ENCODE measurements around the gene HOXB5. TPM values are rescaled to one million over a fixed set of nuclear protein-coding genes. Genes with fewer than 3 reads are reported as not detected.

The HOXB5 gene
- total RNA-seq, 1 experiment from 2014 or later: 0.05 TPM

DNA sequence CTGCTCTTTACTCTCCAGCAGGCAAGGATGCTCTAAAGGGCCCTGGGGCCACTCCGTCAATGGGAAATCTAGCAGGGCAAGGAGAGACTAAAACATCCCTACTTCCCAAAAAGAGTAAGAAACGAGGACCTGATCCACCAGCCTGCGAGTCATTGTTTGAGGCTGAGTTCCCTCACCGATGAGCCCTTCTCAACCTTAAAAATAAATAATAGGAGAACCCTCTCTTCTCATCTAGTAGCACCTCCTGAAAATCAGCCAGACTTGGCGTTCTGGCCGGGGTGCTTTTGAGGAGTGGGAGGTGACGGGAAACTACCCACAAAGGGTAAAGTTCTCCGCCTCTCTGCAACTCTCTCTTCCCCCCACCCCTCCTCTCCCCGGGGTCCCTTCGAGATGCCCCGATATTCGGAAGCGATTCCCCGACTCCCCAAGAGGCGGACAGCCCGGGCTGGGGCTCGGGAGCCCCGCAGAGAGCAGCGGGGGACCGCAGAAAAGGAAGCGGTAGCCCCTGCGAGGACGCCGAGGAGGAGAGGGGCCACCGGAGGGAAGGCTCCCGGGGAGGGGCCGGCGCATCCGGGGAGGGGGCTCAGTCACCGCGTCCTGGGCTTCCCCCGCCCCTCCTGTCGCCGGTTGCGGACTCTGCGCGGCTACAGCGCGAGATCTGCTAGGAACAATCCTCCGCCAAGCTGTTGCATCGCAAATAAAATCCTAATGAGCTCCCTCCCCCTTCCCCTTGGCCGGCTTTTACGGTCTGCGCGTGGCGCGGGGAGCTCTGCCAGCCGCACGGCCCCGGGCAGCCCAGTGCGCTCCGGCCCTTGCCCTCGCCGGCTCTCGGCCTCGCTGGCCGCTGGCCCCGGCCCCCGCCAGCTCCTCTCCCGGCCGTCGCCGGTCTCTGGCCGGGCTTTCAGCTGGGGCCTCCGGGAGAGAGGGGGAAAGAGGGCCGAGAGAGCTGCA, 31.2 kb upstream of the HOXB5 start:
- Histone ChIP-seq H3K4me1 (replicated peaks) (peaks cover 20% of the 10 kb centered on the region), H3K36me3 (no peaks in the 10 kb centered on the region), H3K4me3 (peak overlapping the region; percentile 25), H3K9me3 (replicated peaks) (no peaks in the 10 kb centered on the region), H3K27ac (no peak overlapping the region), H3K27me3 (replicated peaks) (peaks cover 98% of the 10 kb centered on the region)
- peak in 1 of 2 experiments; percentile 50 for DNase-seq (ENCODE audit: low read depth in 1 of 2, low spot score in 2 of 2)

DNA sequence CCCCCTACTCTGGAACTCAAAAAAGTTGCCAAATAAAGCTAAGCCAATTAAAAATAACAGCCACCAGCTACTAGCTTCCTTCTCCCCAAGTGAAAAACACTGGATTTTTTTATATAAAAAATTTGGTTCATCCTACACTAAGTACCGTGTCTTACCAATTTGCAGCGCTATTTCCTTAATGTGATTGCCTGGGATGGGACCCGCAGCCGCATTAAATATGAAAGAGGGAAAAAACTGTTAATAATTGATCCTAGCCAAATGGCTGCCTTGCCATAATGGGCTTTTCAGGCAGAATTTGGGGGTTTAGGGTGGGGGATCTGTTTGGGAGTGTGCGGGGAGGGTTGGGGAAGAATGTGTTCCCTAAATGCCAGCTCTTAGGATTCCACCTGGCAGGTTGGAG, 30.5 kb upstream of the HOXB5 start:
- no peaks in the 10 kb centered on the region for H3K9me3 ChIP-seq (replicated peaks)
- H3K4me3 ChIP-seq: no peak overlapping the region
- H3K27ac ChIP-seq: no peak overlapping the region
- peaks cover 98% of the 10 kb centered on the region for H3K27me3 ChIP-seq (replicated peaks)
- peaks cover 20% of the 10 kb centered on the region for H3K4me1 ChIP-seq (replicated peaks)
- DNase-seq (ENCODE audit: low read depth in 1 of 2, low spot score in 2 of 2): no peak
- H3K36me3 ChIP-seq: no peaks in the 10 kb centered on the region

DNA sequence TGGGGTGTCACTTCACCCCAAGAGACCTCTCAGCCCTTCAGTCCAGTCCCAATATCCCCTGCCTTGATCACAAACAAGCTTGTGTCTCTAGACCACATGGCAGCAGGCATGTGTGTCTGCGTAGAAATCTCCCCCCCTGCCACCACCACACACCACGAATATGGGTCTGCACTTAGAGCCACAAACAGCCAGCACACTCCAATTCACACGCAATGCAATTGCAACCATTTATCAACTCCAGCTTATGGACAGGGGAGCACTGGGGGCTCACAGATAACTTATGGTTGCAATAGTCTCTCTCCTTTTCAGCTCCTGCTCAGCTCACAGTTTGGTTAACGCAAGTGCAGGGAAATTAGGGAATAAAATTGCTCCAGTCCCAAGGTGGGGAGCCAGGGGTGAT, 30.0 kb upstream of the HOXB5 start:
- Histone ChIP-seq H3K27ac (no peak overlapping the region), H3K36me3 (no peaks in the 10 kb centered on the region), H3K4me3 (no peak overlapping the region), H3K9me3 (replicated peaks) (no peaks in the 10 kb centered on the region), H3K27me3 (replicated peaks) (peaks cover 98% of the 10 kb centered on the region), H3K4me1 (replicated peaks) (peaks cover 20% of the 10 kb centered on the region)
- no peak for DNase-seq (ENCODE audit: low read depth in 1 of 2, low spot score in 2 of 2)

DNA sequence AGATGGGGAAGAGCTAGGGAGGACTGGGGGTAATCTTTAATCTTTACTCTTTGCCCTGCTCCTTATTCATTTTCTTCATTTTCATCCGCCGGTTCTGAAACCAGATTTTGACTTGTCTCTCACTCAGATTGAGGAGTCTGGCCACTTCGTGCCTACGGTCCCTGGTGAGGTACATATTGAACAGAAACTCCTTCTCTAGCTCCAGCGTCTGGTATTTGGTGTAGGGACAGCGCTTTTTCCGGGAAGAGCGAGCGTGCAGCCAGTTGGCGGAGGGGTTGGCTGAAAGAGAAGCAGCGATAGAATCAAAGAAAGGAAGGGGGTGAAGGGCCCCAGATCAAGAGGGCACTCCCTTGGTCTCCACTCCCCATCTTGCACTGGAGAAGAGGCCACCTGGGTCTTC, 29.3 kb upstream of the HOXB5 start:
- Histone ChIP-seq H3K4me1 (replicated peaks) (peaks cover 20% of the 10 kb centered on the region), H3K4me3 (no peak overlapping the region), H3K9me3 (replicated peaks) (no peaks in the 10 kb centered on the region), H3K36me3 (no peaks in the 10 kb centered on the region), H3K27me3 (replicated peaks) (peaks cover 98% of the 10 kb centered on the region), H3K27ac (no peak overlapping the region)
- DNase-seq (ENCODE audit: low read depth in 1 of 2, low spot score in 2 of 2): no peak

DNA sequence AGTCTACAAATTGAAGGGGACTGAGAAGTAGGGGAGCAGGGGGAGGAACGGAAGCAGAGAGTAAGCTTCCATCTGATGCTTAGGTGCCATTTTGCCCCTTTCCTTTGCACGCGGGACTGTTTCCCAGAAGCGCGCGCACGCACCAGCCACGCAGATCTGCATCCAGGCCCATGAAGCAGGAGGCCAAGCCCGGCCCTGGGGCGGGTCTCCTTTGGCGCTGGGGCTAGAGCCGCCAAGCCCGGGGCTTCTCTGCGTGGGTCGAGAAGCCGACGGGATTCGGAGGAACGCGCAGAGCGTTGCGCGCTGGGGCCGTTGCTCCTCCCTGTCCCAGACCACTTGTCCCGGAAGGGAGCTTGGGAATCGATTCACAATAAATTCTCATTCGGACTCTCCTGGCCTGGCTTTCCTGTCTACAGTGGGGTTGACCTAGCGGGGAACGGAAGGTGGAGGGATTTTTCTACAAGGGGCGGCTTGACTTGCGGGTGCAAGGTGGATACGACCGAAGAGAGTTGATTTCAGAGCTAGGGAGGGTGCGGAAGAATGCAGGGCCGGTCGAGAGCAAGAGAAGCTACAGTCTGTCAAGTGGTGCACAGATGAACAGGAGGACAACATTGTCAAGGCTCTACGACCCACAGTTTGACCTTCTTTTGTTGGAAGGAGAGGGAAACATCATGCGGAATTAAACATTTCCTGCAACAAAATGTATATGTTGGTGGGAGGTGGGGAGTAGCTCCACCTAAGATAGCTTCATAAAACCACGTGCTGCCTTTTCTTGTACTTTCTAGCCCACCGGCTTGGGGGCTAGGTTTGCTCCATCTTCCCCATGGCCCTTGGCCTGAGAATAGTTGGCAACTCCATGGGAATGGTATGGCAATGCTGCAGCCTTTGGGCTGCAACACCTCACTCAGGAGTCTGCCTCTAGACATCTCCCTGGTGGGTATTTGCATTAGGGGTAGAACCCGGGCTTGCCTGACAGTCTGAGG, 28.1 kb upstream of the HOXB5 start:
- Histone ChIP-seq H3K27ac (no peak overlapping the region), H3K36me3 (no peaks in the 10 kb centered on the region), H3K4me1 (replicated peaks) (peaks cover 19% of the 10 kb centered on the region), H3K4me3 (no peak overlapping the region), H3K27me3 (replicated peaks) (peaks cover 98% of the 10 kb centered on the region), H3K9me3 (replicated peaks) (no peaks in the 10 kb centered on the region)
- DNase-seq (ENCODE audit: low read depth in 1 of 2, low spot score in 2 of 2): no peak

DNA sequence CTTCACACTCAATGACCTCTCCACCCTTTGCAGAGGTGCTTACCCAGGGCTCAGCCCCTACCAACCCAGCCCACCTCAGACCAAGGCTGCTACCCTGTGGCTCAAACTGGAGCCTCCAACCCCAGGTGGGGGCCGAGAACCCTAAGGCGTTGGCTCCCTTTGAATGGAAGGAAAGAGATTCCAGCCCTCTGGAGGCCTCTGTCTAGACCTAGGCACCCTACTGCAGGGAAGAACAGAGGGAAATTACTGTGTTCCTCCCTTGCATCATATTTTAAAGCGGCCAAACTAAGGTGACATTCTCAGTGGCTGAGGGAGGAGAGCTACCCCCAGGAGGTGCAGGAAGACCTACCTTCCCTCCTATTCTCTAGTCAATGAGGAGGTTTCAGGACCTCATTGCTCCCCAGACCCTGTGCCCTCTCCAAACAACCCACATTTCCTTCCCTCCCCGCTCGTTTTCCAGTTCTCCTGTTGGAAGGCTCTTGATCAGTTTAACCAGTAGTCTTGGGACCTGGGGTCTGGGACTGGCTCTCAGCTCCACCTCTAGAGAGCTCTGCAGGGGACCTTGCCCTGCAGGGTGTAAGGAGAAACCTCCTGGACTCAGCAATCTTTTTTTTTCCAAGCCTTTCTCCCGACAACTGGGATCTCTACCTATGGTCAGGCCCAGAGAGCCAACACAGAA, 27.0 kb upstream of the HOXB5 start:
- DNase-seq (ENCODE audit: low read depth in 1 of 2, low spot score in 2 of 2): no peak
- peaks cover 9% of the 10 kb centered on the region for H3K4me1 ChIP-seq (replicated peaks)
- no peak overlapping the region for H3K4me3 ChIP-seq
- no peak overlapping the region for H3K27ac ChIP-seq
- H3K27me3 ChIP-seq (replicated peaks): peaks cover 100% of the 10 kb centered on the region
- H3K9me3 ChIP-seq (replicated peaks): no peaks in the 10 kb centered on the region
- no peaks in the 10 kb centered on the region for H3K36me3 ChIP-seq

DNA sequence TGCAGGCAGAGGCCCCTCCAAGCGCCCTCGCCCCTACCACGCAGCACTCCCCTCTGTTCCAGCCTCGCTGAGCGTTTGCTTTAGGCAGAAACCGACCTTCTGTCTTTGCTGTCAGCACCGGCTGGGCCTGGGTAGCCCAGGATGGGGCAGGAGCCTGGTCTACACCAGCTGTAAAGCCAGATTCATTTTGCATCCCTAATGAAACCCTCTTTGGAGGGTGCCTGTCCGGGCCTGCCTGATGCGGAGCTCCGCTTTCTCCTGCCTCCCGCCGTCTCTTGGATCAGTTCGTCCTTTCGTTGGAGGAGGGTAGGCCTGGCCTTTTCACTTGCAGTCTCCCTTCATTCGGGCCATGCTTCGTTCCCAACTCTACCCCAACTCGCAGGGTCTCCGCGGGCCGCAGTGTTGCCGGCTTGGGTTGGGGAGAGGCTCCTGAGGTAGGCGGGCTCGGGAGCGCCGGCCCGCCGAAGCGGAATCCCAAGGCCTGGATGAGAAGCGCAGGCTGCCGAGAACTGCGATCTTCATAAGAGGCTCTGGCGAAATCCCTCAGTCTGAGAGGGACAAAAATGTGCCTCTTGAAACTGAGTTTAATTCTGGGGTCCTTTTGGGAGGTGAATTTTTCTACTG, 26.4 kb upstream of the HOXB5 start:
- H3K27me3 ChIP-seq (replicated peaks): peaks cover 100% of the 10 kb centered on the region
- H3K4me1 ChIP-seq (replicated peaks): peaks cover 3% of the 10 kb centered on the region
- H3K9me3 ChIP-seq (replicated peaks): no peaks in the 10 kb centered on the region
- H3K27ac ChIP-seq: no peak overlapping the region
- no peak overlapping the region for H3K4me3 ChIP-seq
- no peak for DNase-seq (ENCODE audit: low read depth in 1 of 2, low spot score in 2 of 2)
- no peaks in the 10 kb centered on the region for H3K36me3 ChIP-seq

DNA sequence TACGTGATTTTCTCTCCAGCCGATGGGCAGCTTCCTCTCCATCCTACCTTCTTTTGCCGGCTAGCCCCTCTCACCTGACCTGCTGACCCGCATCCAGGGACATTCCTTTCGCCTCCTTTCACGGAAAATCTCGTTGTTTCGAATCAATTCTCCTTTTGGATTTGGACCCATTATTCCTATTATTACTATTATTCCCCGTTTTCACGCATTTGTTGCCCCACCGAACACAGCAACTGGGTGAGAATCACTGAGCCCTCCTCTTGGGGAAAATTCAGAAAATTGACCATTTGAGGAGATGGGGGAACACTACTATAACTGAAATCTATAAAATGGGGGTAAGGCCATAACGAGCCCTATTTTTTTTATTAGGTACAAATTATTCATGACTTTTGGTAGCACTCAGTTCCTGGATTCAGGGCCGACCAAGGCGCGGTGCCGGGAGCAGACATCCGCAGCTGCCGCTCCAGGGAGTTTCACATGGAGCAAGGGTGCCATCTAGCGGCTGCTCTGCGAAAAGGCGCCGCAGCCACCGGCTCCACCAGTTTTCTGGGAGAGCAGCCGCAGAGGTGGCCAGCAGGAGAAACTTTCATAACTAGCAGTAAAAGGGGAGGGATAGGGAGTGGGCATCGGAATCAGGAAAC, 24.8 kb upstream of the HOXB5 start:
- H3K27me3 ChIP-seq (replicated peaks): peaks cover 96% of the 10 kb centered on the region
- H3K4me3 ChIP-seq: no peak overlapping the region
- peak; percentile 87 to 89 for DNase-seq (ENCODE audit: low read depth in 1 of 2, low spot score in 2 of 2)
- H3K4me1 ChIP-seq (replicated peaks): no peaks in the 10 kb centered on the region; the same call in 1 of the 2 replicates
- H3K27ac ChIP-seq: no peak overlapping the region
- H3K9me3 ChIP-seq (replicated peaks): no peaks in the 10 kb centered on the region
- no peaks in the 10 kb centered on the region for H3K36me3 ChIP-seq

DNA sequence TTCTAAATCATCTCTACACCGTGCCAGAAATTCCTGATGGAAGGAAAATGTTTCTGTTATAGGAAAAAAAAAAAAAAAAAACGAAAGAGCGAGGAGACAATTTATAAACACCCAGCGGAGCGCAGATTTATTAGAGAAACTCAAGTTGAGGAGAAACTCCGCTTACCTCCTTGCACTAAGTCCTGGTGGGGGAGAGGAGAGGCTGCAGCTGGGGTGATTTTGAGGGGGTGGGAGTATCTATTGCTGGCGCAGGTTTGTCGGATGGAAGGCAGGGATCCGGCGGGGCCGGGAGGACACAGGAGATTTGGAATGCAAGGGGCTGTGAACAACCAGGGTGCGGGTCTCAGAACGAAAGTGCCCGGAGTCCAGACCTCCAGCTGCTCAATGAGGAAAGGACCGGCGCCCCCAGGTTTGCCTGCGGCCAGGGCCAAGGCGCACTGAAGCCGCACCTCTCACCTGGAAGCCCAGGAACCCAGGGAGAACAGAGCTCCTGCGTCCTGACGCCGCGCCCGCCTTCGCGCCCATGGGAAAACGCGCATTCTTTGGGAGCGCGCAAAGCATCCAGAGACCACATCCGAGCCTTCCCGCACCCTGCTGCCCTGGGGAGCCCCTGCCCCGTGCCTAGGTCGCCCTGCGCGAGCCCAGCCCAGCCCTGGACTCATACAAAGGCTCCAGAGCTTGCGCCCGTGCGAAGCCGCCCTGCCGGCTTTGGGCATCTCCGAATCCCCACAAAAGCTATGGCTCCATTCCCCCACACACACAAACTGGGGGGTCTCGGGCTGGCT, 24.1 kb upstream of the HOXB5 start:
- Histone ChIP-seq H3K36me3 (no peaks in the 10 kb centered on the region), H3K27me3 (replicated peaks) (peaks cover 88% of the 10 kb centered on the region), H3K27ac (no peak overlapping the region), H3K4me1 (replicated peaks) (peaks cover 4% of the 10 kb centered on the region), H3K4me3 (no peak overlapping the region), H3K9me3 (replicated peaks) (no peaks in the 10 kb centered on the region)
- no peak for DNase-seq (ENCODE audit: low read depth in 1 of 2, low spot score in 2 of 2)

DNA sequence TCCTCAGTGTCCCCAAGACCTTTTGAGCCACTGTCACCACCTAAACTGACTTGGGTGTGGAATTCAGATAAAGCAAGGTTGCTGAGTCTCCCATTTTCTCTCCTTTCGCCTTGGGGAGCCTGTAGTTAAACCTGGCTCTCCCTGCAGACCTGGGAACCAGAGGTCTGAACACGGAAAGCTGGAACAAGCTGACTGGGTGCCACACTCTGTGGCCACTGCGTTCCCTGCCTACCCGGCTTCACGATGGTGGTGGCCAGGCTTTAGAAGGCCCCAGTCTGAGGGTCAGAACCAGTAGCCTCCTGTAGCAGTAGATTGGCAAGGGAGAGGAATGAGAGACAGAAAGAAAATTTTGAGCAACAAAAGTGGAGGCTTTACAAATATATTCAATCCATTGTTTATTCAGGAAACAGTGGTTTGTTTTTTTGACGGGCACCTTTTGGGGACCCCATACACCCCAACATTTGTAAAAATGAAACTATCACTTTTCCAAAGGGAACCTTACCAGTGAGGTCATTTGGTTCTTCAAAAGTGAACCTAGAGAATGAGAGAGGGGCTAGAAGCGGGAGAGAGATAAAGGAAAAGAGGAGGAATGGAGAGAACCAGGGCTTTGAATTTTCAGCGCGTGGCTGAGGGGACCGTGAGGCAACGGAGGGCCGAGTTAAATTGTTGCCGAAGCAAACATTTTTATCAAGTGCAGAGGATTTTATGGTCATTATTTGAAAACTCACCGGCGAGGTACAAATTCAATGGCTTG, 23.3 kb upstream of the HOXB5 start:
- no peaks in the 10 kb centered on the region for H3K9me3 ChIP-seq (replicated peaks)
- no peaks in the 10 kb centered on the region for H3K36me3 ChIP-seq
- H3K4me3 ChIP-seq: no peak overlapping the region
- no peak for DNase-seq (ENCODE audit: low read depth in 1 of 2, low spot score in 2 of 2)
- peaks cover 7% of the 10 kb centered on the region for H3K4me1 ChIP-seq (replicated peaks)
- no peak overlapping the region for H3K27ac ChIP-seq
- peaks cover 81% of the 10 kb centered on the region for H3K27me3 ChIP-seq (replicated peaks)

DNA sequence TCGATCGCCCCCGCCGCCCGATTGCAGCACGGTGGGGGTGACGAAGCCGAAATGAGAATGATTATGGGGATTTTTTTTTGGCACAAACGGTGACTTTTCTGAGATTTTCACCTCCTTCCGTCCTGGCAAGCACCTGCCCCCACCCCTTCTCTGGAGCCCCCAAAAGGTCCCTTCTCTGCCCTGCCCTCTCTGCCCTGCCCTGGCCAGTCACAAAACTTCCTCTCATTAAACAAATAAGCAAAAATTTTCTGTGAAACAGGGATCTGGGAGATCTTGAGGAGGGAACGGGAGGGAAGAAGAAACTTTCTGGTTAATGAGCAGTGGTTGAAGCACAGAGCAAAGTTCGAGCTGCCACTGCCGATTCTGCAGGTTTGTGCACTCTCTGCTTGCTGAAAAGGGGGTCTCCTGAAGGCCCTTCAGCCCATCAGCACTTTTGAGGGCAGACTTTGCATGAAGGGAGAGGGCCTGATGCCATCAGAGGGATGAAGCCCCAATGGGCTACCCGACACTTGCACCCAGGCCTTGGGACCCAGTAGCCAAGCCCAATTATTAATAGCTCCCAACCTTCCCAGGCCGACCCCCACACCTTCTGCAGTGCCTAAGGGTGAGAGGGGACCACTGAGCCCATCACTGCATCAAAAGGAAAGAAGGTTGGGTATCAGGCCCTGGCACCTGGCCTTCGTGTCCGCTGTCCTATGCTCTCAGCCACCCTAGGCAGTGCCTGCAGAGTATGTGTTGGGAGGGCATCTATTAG, 22.6 kb upstream of the HOXB5 start:
- H3K4me1 ChIP-seq (replicated peaks): peaks cover 11% of the 10 kb centered on the region
- H3K9me3 ChIP-seq (replicated peaks): no peaks in the 10 kb centered on the region
- H3K4me3 ChIP-seq: no peak overlapping the region
- DNase-seq (ENCODE audit: low read depth in 1 of 2, low spot score in 2 of 2): no peak
- H3K27me3 ChIP-seq (replicated peaks): peaks cover 73% of the 10 kb centered on the region
- H3K36me3 ChIP-seq: no peaks in the 10 kb centered on the region
- no peak overlapping the region for H3K27ac ChIP-seq
